ENCODE results near the gene KRT86.

Gene KRT86

GRCh38 chr12:52247622-52248540 lies 26.6 kb upstream of the KRT86 start:
- Histone ChIP-seq H3K4me3 (no peak overlapping the region), H3K27me3 (no peaks in the 10 kb centered on the region), H3K36me3 (no peaks in the 10 kb centered on the region), H3K9me3 (no peaks in the 10 kb centered on the region), H3K4me1 (peaks cover 4 to 76% (median 65%) of the 10 kb centered on the region in 4 donors), H3K27ac (peak overlapping the region; percentile 70 to 73)
- TF ChIP-seq CTCF (IDR thresholded peaks at IDR 0.05): no peak
- intact Hi-C loops (cut with DNase I; ENCODE audit: low total_unique reads): loop anchor here (2.0 kb wide), 1 partner anchor 31 kb away; no protein-coding TSS in a partner anchor
- DNase-seq: peak in 1 of 2 donors; percentile 64

- DNase-seq: peak; percentile 60 to 93
- H3K4me1 ChIP-seq: peaks cover 0 to 67% (median 56%) of the 10 kb centered on the region in 4 donors
- peak overlapping the region; percentile 70 to 73 for H3K27ac ChIP-seq
- H3K4me3 ChIP-seq: no peak overlapping the region
- H3K36me3 ChIP-seq: no peaks in the 10 kb centered on the region
- H3K9me3 ChIP-seq: no peaks in the 10 kb centered on the region
- no peak for TF ChIP-seq CTCF (IDR thresholded peaks at IDR 0.05)
- intact Hi-C loops (cut with DNase I; ENCODE audit: low total_unique reads): loop anchor here (2.0 kb wide), 1 partner anchor 30 kb away; no protein-coding TSS in a partner anchor
- no peaks in the 10 kb centered on the region for H3K27me3 ChIP-seq
Observed at GRCh38 chr12:52248541-52249461, 25.6 kb upstream of the KRT86 start.

- TF ChIP-seq CTCF (IDR thresholded peaks at IDR 0.05): no peak
- Histone ChIP-seq H3K4me3 (no peak overlapping the region), H3K9me3 (no peaks in the 10 kb centered on the region), H3K27me3 (no peaks in the 10 kb centered on the region), H3K36me3 (no peaks in the 10 kb centered on the region), H3K4me1 (peaks cover 0 to 59% (median 49%) of the 10 kb centered on the region in 4 donors), H3K27ac (peak overlapping the region; percentile 70 to 73)
- DNase-seq: peak in 1 of 2 donors; percentile 49
- intact Hi-C loops (cut with DNase I; ENCODE audit: low total_unique reads): loop anchor here (2.0 kb wide), 1 partner anchor 29 kb away; no protein-coding TSS in a partner anchor
Observed at GRCh38 chr12:52249511-52250047, 24.9 kb upstream of the KRT86 start.

GRCh38 chr12:52250048-52250990 lies 24.1 kb upstream of the KRT86 start:
- no peak for TF ChIP-seq CTCF (IDR thresholded peaks at IDR 0.05)
- Histone ChIP-seq H3K4me1 (peaks cover 0 to 52% (median 43%) of the 10 kb centered on the region in 4 donors), H3K4me3 (no peak overlapping the region), H3K9me3 (no peaks in the 10 kb centered on the region), H3K27me3 (peaks cover 0 to 3% of the 10 kb centered on the region in 2 donors), H3K36me3 (no peaks in the 10 kb centered on the region), H3K27ac (peak overlapping the region; percentile 70 to 73)
- DNase-seq: peak in 1 of 2 donors; percentile 59
- intact Hi-C loops (cut with DNase I; ENCODE audit: low total_unique reads): no loop called here
